ENCODE measurements around the gene TCERG1L.

- TF ChIP-seq CTCF (IDR thresholded peaks at IDR 0.05 in 8 of 11, conservative IDR thresholded peaks at IDR 0.05 in 3 of 11) (no peak), POLR2AphosphoS5 (IDR thresholded peaks at IDR 0.05) (no peak), POLR2A (IDR thresholded peaks at IDR 0.05) (no peak)
Observed at GRCh38 chr10:131113165-131113564, 198.4 kb downstream of the TCERG1L start.
